HG02970 (cell line): ENCODE results near the gene RPRD1B.
"Not testable (repeated sequence)": the region's sequence is repeated elsewhere in the genome, so short reads cannot be mapped to it uniquely, and the experiment has no call there.

Experiments used
- ATAC-seq: cut with Tn5 transposase; IDR thresholded peaks from one replicate; pipeline ENCODE4 v1.9.1; 2021; ENCODE audit warnings: mild to moderate bottlenecking, moderate library complexity, moderate number of reproducible peaks; ENCODE audit not compliant: unreplicated experiment, low FRiP score

Gene RPRD1B

GRCh38 chr20:38000293-38000692 lies 33.3 kb upstream of the RPRD1B start:
- no peak for ATAC-seq

GRCh38 chr20:38001173-38001875 lies 32.2 kb upstream of the RPRD1B start:
- no peak for ATAC-seq

GRCh38 chr20:38001981-38002380 lies 31.6 kb upstream of the RPRD1B start:
- no peak for ATAC-seq

DNA sequence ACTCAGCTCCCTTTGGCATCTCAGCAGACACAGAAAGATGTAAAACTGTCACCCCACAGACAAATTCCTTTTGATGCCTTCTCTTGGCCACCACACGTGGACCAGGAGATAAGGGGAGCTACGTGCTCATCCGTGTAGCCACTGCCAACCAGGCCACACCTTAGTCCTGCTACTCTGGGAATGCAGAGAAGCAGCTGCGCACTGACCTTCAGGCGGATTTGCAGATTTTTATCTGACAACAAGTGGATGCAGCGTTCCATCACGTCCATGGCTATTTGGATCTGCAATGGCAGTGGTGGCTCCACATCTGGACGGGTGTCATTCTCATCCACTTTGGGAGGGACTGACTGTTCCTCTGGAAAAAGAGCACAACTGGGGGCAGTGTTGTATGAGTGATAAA lies 31.1 kb upstream of the RPRD1B start:
- no peak for ATAC-seq

GRCh38 chr20:38004416-38004815 lies 29.1 kb upstream of the RPRD1B start:
- no peak for ATAC-seq

DNA sequence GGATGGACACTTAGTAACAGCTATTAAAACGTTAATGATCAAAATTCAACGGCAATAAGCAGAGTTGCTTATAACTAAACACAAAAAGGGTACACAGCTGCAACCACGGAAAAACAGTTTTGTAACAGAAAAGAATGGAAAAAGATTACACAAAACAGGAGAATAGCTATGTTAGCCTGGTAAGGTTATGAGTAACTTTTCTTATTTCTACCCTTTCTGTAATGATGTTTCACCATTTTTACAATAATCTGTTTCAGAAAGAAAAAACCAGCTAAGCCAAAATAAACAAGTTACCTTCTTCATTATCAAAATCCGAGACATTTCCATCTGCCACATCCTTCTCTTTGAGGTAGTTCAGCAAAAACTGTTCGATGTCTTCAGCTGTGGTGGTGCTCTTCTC lies 27.6 kb upstream of the RPRD1B start:
- ATAC-seq: no peak

- ATAC-seq: no peak
These were observed 26.0 kb upstream of the RPRD1B start for GRCh38 chr20:38007526-38007925.

DNA sequence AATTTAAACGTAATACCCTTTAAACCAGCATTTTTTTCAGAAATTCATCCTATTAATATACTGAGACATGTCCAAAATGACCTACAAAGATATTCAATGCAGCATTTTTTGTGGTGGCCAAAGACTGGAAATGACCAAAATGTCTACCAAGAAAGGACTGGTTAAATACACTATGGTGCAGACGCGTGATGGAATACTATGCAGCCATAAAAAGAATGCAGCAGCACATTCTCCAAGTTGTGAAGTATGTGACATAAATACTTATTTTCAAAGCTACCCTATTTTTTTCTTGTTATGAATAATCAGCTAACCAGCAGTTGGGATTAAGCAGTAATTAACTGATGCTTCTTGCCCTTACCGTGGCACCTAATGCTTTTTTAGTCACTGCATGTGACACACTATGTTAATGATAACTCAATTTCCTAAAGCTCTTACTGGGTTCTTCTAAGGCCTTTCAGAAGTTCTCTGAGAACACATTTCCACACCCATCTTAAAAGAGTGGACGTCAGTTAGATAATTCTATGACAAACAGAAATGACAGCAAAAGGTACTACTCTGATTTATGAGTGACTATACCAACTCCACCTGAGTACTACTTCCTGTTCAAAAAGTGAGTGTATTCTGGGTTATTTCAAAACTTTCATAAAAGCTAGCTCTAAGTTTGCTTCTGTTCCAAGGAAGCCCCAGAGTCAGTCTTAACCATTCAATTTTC lies 25.2 kb upstream of the RPRD1B start:
- no peak for ATAC-seq

- ATAC-seq: not testable (repeated sequence)
These were observed 24.1 kb upstream of the RPRD1B start for GRCh38 chr20:38009416-38009815.

- ATAC-seq: no peak
These were observed 21.9 kb upstream of the RPRD1B start for GRCh38 chr20:38011696-38012095.

DNA sequence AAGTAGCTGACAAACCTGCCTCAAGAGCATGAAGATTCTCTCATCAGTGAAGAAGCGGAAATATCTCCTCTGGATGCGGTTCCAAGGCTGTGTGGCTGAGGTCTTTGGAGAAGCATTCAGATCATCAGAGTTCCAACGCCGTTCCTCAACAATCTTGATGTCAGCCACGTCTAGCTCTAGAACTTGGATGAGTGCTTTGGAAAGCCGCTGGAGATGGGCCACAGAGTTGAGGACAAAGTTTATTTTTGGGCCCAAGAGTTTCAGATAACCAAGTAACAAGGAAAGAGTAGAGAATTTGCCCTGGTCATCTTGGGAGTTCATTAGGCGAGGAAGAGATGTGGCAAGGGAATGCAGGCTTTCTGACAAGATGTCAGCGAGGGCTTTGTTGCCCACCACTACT lies 21.2 kb upstream of the RPRD1B start:
- no peak for ATAC-seq

DNA sequence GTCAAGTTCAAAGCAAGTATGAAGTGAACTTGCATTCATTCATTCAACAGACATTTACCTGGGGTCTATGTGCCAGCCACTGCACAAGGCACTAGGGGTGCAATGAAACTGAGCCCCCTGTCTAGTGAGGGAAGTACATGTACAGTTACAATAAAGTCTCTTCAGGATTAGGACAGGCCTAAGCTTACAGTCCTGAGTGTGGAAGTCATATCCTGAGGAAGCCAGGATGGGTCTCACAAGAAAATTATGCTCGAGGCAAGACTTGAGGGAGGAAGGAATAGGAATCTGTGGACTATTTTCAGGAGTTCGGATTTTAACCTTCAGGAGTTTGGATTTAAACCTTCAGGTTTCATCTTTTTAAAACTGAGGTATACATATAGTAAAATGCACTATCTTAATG lies 19.7 kb upstream of the RPRD1B start:
- no peak for ATAC-seq

DNA sequence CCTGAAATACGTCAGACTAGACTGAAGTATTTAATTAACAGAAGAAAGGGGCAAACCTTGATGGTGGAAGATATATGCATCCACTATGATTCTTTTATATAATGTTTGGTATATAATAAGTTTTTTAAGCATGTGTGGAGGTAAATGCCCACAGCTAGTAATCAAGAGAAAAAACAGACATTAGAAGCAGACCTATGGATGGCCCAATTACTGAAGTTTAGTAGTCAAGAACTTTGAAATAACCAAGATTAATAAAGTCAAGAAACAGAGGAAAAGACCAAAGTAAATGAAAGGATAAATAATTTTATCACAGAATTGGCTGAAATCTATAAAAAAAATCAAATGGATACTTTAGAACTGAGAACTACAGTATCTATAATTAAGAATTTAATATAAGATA lies 15.6 kb upstream of the RPRD1B start:
- no peak for ATAC-seq

DNA sequence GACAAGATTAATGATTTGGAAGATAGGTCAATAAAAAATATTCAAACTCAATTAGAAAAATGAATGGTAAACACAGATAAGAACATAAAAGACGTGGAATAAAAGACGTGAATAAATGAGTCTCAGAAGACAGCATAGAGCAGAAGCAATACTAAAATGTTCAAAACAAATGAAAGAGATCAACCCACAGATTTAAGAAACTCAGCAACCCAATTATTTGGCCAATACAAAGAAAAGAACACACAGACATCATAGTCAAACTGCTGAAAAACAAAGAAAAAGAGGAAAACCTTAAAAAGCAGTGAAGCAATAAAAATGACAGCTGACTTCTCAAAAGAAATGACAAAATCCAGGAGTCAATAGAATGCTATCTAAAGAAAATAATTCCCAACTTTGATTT lies 15.2 kb upstream of the RPRD1B start:
- ATAC-seq: no peak

DNA sequence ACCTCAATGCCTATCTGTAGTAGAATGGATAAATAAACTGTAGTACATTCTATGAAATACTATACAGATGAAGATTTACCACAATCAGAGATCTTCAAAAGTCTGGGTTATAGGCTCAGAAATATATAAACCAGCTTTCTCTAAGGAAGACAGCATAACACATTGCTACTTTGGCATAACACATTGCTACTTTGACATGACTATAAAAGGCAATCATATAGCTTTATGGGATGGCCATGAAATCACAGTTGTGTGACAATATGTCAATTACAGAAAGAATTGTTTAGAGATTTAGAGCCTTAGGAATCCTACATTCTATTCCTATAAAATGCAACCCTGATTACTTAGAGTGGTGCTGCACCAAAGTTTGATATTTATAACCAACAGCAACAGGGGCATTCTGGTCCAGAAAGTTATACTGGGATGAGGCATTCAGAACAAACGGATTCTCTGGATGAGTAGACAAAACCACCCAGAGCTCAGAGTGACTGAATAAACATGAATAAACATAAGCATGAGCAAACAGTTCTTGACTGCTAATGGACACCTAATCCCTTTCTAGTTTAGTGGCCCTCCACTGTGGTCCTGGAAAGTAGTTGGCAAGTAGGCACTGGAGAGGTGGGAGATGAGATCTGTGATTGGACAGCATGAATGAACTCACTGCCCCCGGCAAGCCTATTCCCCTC lies 12.3 kb upstream of the RPRD1B start:
- no peak for ATAC-seq

GRCh38 chr20:38023181-38024001 lies 10.2 kb upstream of the RPRD1B start:
- no peak for ATAC-seq

GRCh38 chr20:38024496-38024895 lies 9.1 kb upstream of the RPRD1B start:
- no peak for ATAC-seq

GRCh38 chr20:38029453-38029852 lies 4.1 kb upstream of the RPRD1B start:
- ATAC-seq: no peak

DNA sequence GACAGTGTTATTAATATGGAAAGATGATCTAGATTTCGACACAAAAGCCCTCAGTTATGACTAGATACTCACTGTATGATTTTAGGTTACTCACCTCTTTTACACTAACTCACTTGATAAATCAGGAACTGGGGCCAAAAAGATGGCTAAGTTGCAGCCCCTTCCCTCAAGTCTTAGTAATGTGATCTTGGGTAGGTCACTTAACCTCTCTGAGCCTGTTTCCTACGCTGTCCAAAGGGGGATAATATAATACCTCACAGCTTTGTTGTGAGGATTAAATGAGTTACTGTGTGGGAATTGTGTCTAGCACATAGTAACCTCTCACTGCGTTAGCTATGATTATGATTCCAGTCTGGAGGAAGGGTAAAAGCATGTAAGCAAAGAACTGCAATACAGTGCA lies 1.6 kb upstream of the RPRD1B start:
- no peak for ATAC-seq

DNA sequence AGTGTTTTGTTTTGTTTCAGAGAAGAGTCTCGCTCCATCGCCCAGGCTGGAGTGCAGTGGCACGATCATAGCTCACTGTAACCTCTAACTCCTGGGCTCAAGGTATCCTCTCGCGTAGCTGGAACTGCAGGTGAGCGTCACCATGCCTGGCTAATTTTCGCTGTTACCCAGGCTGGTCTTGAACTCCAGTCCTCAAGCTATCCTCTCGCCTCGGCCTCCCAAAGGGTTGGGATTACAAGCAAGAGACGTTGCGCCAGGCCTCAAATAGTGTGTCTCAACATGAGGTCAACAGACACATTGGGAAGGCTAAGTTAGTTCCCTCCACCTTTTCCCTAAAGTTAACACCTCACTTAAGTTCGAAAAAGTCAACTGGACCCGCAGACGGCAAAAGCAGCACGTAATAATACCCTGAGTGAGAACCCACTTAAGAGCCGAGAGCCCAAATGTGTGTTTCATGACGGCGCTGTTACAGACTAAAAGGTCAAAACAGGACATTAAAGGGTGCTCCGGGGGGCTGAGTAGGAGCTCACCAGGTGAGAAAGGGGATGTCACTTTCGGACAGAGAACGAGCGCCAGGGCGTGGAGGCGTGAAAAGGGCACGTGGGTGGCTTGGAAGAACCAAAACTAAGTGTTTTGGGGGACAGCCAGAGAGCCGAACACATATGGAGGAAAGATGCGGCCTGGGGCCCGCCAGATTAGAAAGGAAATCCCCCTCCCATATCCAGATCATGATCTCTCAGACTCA lies 789 bp upstream of the RPRD1B start:
- peak; percentile 48 for ATAC-seq
